ENCODE results near the gene NUCB2. TPM values are rescaled to one million over a fixed set of nuclear protein-coding genes. Genes with fewer than 3 reads are reported as not detected.

NUCB2 gene
- total and polyA plus RNA-seq, 2 donors from 2014 or later, result 73.0 to 93.5 TPM

- no peak for FAIRE-seq
- no peaks in the 10 kb centered on the region for H3K4me1 ChIP-seq (ENCODE audit: control insufficient read depth in 2 of 3, insufficient read depth in 2 of 3, low read depth in 1 of 3, low read length in 3 of 3)
Measured at GRCh38 chr11:17313349-17314231, 37.1 kb downstream of the NUCB2 start.

GRCh38 chr11:17314232-17314547 is 37.7 kb downstream of the NUCB2 start:
- Histone ChIP-seq H3K4me1 (ENCODE audit: control insufficient read depth in 2 of 3, insufficient read depth in 2 of 3, low read depth in 1 of 3, low read length in 3 of 3) (no peaks in the 10 kb centered on the region), H3K9me3 (ENCODE audit: control insufficient read depth in 2 of 3, insufficient read depth in 1 of 3, low read length in 3 of 3) (no peaks in the 10 kb centered on the region), H3K9ac (ENCODE audit: low read length in 3 of 3) (no peak overlapping the region), H3K36me3 (ENCODE audit: control insufficient read depth in 2 of 3, insufficient read depth in 3 of 3, low read length in 3 of 3) (no peaks in the 10 kb centered on the region), H3K27me3 (ENCODE audit: control insufficient read depth, insufficient read depth, low read length) (no peaks in the 10 kb centered on the region), H3K4me3 (ENCODE audit: low read length in 3 of 3) (no peak overlapping the region), H3K27ac (ENCODE audit: low read depth in 2 of 2, low read length in 2 of 2) (no peak overlapping the region)
- peak in 2 of 5 donors; percentile 42 to 56 for DNase-seq
- intact Hi-C loops (cut with DNase I), result no loop called here
- FAIRE-seq, result no peak
- no peak for TF ChIP-seq CTCF (IDR thresholded peaks at IDR 0.05; ENCODE audit: borderline replicate concordance, extremely low read depth, insufficient read depth)

More at GRCh38 chr11:17313349-17314231, 37.1 kb downstream of the NUCB2 start:
- Histone ChIP-seq H3K27ac (ENCODE audit: low read depth in 2 of 2, low read length in 2 of 2) (no peak overlapping the region), H3K36me3 (ENCODE audit: control insufficient read depth in 2 of 3, insufficient read depth in 3 of 3, low read length in 3 of 3) (no peaks in the 10 kb centered on the region), H3K9ac (ENCODE audit: low read length in 3 of 3) (no peak overlapping the region), H3K4me3 (ENCODE audit: low read length in 3 of 3) (no peak overlapping the region), H3K27me3 (ENCODE audit: control insufficient read depth, insufficient read depth, low read length) (no peaks in the 10 kb centered on the region), H3K9me3 (ENCODE audit: control insufficient read depth in 2 of 3, insufficient read depth in 1 of 3, low read length in 3 of 3) (no peaks in the 10 kb centered on the region)
- intact Hi-C loops (cut with DNase I), result no loop called here
- no peak for DNase-seq
- TF ChIP-seq CTCF (IDR thresholded peaks at IDR 0.05; ENCODE audit: borderline replicate concordance, extremely low read depth, insufficient read depth), result no peak

GRCh38 chr11:17314904-17315426 is 38.4 kb downstream of the NUCB2 start:
- intact Hi-C loops (cut with DNase I), result no loop called here
- Histone ChIP-seq H3K9me3 (ENCODE audit: control insufficient read depth in 2 of 3, insufficient read depth in 1 of 3, low read length in 3 of 3) (no peaks in the 10 kb centered on the region), H3K9ac (ENCODE audit: low read length in 3 of 3) (no peak overlapping the region), H3K27ac (ENCODE audit: low read depth in 2 of 2, low read length in 2 of 2) (no peak overlapping the region), H3K4me3 (ENCODE audit: low read length in 3 of 3) (no peak overlapping the region), H3K27me3 (ENCODE audit: control insufficient read depth, insufficient read depth, low read length) (no peaks in the 10 kb centered on the region), H3K36me3 (ENCODE audit: control insufficient read depth in 2 of 3, insufficient read depth in 3 of 3, low read length in 3 of 3) (no peaks in the 10 kb centered on the region), H3K4me1 (ENCODE audit: control insufficient read depth in 2 of 3, insufficient read depth in 2 of 3, low read depth in 1 of 3, low read length in 3 of 3) (no peaks in the 10 kb centered on the region)
- no peak for TF ChIP-seq CTCF (IDR thresholded peaks at IDR 0.05; ENCODE audit: borderline replicate concordance, extremely low read depth, insufficient read depth)
- FAIRE-seq (no peak), DNase-seq (no peak)

All from kidney (tissue), 14 donors.